Stimulated activated CD8-positive, alpha-beta memory T cell treated with anti-CD3 and anti-CD28 coated beads, Interleukin-2, amount 100 ng/mL, for 1 hour (primary cell): ENCODE data around the gene CDKL5.

Source experiments
- DNase-seq, 2 donors: peaks; one replicate each; pipeline ENCODE4 v3.0.0-alpha.2; 2020; ENCODE audit warnings: low read depth in 2 of 2

Gene CDKL5

GRCh38 chrX:18692541-18692940 lies 267.1 kb downstream of the CDKL5 start:
- no peak for DNase-seq

GRCh38 chrX:18696653-18697052 lies 271.2 kb downstream of the CDKL5 start:
- DNase-seq = no peak

- no peak for DNase-seq
Observed at GRCh38 chrX:18698737-18699650, 273.6 kb downstream of the CDKL5 start.

- no peak for DNase-seq
Observed at GRCh38 chrX:18701621-18702361, 276.4 kb downstream of the CDKL5 start.

GRCh38 chrX:18702362-18703195 lies 277.2 kb downstream of the CDKL5 start:
- no peak for DNase-seq
